ENCODE data around the gene GPLD1.

- TF ChIP-seq CTCF (IDR thresholded peaks at IDR 0.05; ENCODE audit: poor library complexity) (no peak), EZH2phosphoT487 (IDR thresholded peaks at IDR 0.05; ENCODE audit: low read depth, severe bottlenecking, unreplicated experiment) (no peak)
Observed at GRCh38 chr6:24444588-24444987, 44.8 kb downstream of the GPLD1 start.
